Measurements from ENCODE around the gene TSFM. TPM values are rescaled to one million over a fixed set of nuclear protein-coding genes. Genes with fewer than 3 reads are reported as not detected.

TSFM gene
- total RNA-seq, 2 experiments from 2014 or later: 35.2 to 49.8 TPM

GRCh38 chr12:57783861-57784260, 1.3 kb downstream of the TSFM start:
- TF ChIP-seq CTCF (conservative IDR thresholded peaks at IDR 0.05; ENCODE audit: low read length): no peak
- no peak for TF ChIP-seq EZH2phosphoT487 (IDR thresholded peaks at IDR 0.05; ENCODE audit: borderline replicate concordance, low read depth, low read length)
- intact Hi-C loops (cut with micrococcal nuclease; ENCODE audit: unreplicated experiment): loop anchor here (5.0 kb wide), 1 partner anchor 123 kb away; no protein-coding TSS in a partner anchor
- peaks cover 25% of the 10 kb centered on the region for H3K79me2 ChIP-seq (ENCODE audit: insufficient read depth, low read depth, low read length)
- BruUV-seq (replicated peaks): TSS peak; percentile 77
- H3K9me2 ChIP-seq (ENCODE audit: insufficient read depth, low read length): no peaks in the 10 kb centered on the region
- peaks cover 20% of the 10 kb centered on the region for H3K4me1 ChIP-seq (ENCODE audit: insufficient read depth, low read length, poor library complexity, severe bottlenecking)
- H3K4me3 ChIP-seq (ENCODE audit: low read depth, low read length, poor library complexity, severe bottlenecking): no peak overlapping the region
- H3K27ac ChIP-seq (ENCODE audit: low read depth, low read length, poor library complexity, severe bottlenecking): no peak overlapping the region
- no peaks in the 10 kb centered on the region for H4K20me1 ChIP-seq (ENCODE audit: insufficient read depth, low read length)
- POLR2A ChIA-PET: interaction anchor here (0.8 to 1.2 kb wide), 3 partner anchors 11 to 19 kb away, joined by 3 to 5 read pairs (median 3); partner anchors contain the start of genes EEF1AKMT3 and METTL1
- H2AFZ ChIP-seq (ENCODE audit: low read length): no peak overlapping the region
- H3K9me3 ChIP-seq (ENCODE audit: low read length): no peaks in the 10 kb centered on the region
- peak overlapping the region; percentile 56 for H3K4me2 ChIP-seq (ENCODE audit: low read length)
- H3K36me3 ChIP-seq (ENCODE audit: insufficient read depth, low read length): peaks cover 46% of the 10 kb centered on the region
- no peak for DNase-seq (ENCODE audit: low spot score)
- CTCF ChIA-PET (ENCODE audit: unreplicated experiment): no interaction called here

- no peaks in the 10 kb centered on the region for H3K9me3 ChIP-seq (ENCODE audit: low read length)
- H3K4me2 ChIP-seq (ENCODE audit: low read length): no peak overlapping the region
- POLR2A ChIA-PET: interaction anchor here (0.5 to 2.1 kb wide), 3 partner anchors 14 to 37 kb away, joined by 3 to 4 read pairs (median 4); no protein-coding TSS in a partner anchor
- H4K20me1 ChIP-seq (ENCODE audit: insufficient read depth, low read length): no peaks in the 10 kb centered on the region
- no peaks in the 10 kb centered on the region for H3K79me2 ChIP-seq (ENCODE audit: insufficient read depth, low read depth, low read length)
- no peak for DNase-seq (ENCODE audit: low spot score)
- CTCF ChIA-PET (ENCODE audit: unreplicated experiment): interaction anchor here (1.2 kb wide), 1 partner anchor 11 kb away, joined by 4 read pairs; no protein-coding TSS in a partner anchor
- intact Hi-C loops (cut with micrococcal nuclease; ENCODE audit: unreplicated experiment): no loop called here
- no TSS peak for BruUV-seq (replicated peaks)
- no peaks in the 10 kb centered on the region for H3K4me1 ChIP-seq (ENCODE audit: insufficient read depth, low read length, poor library complexity, severe bottlenecking)
- H3K27ac ChIP-seq (ENCODE audit: low read depth, low read length, poor library complexity, severe bottlenecking): no peak overlapping the region
- peaks cover 90% of the 10 kb centered on the region for H3K36me3 ChIP-seq (ENCODE audit: insufficient read depth, low read length)
- no peak overlapping the region for H3K4me3 ChIP-seq (ENCODE audit: low read depth, low read length, poor library complexity, severe bottlenecking)
- no peaks in the 10 kb centered on the region for H3K9me2 ChIP-seq (ENCODE audit: insufficient read depth, low read length)
- no peak overlapping the region for H2AFZ ChIP-seq (ENCODE audit: low read length)
- TF ChIP-seq CTCF (conservative IDR thresholded peaks at IDR 0.05; ENCODE audit: low read length) (no peak), EZH2phosphoT487 (IDR thresholded peaks at IDR 0.05; ENCODE audit: borderline replicate concordance, low read depth, low read length) (no peak)
Measured at GRCh38 chr12:57793920-57794319, 11.3 kb downstream of the TSFM start.

GRCh38 chr12:57795354-57795753, 12.8 kb downstream of the TSFM start:
- Histone ChIP-seq H3K4me3 (ENCODE audit: low read depth, low read length, poor library complexity, severe bottlenecking) (no peak overlapping the region), H3K4me1 (ENCODE audit: insufficient read depth, low read length, poor library complexity, severe bottlenecking) (no peaks in the 10 kb centered on the region), H4K20me1 (ENCODE audit: insufficient read depth, low read length) (no peaks in the 10 kb centered on the region), H3K4me2 (ENCODE audit: low read length) (no peak overlapping the region), H2AFZ (ENCODE audit: low read length) (no peak overlapping the region), H3K36me3 (ENCODE audit: insufficient read depth, low read length) (peaks cover 90% of the 10 kb centered on the region), H3K9me2 (ENCODE audit: insufficient read depth, low read length) (no peaks in the 10 kb centered on the region), H3K9me3 (ENCODE audit: low read length) (no peaks in the 10 kb centered on the region), H3K79me2 (ENCODE audit: insufficient read depth, low read depth, low read length) (no peaks in the 10 kb centered on the region), H3K27ac (ENCODE audit: low read depth, low read length, poor library complexity, severe bottlenecking) (no peak overlapping the region)
- POLR2A ChIA-PET: no interaction called here
- CTCF ChIA-PET (ENCODE audit: unreplicated experiment): no interaction called here
- no peak for DNase-seq (ENCODE audit: low spot score)
- TF ChIP-seq CTCF (conservative IDR thresholded peaks at IDR 0.05; ENCODE audit: low read length) (no peak), EZH2phosphoT487 (IDR thresholded peaks at IDR 0.05; ENCODE audit: borderline replicate concordance, low read depth, low read length) (no peak)
- no TSS peak for BruUV-seq (replicated peaks)
- intact Hi-C loops (cut with micrococcal nuclease; ENCODE audit: unreplicated experiment): no loop called here

All from OCI-LY7 (cell line).